ENCODE results near the gene RER1. TPM values are rescaled to one million over a fixed set of nuclear protein-coding genes. Genes with fewer than 3 reads are reported as not detected.

The RER1 gene
- total RNA-seq, 1 experiment from 2014 or later: 155 TPM

DNA sequence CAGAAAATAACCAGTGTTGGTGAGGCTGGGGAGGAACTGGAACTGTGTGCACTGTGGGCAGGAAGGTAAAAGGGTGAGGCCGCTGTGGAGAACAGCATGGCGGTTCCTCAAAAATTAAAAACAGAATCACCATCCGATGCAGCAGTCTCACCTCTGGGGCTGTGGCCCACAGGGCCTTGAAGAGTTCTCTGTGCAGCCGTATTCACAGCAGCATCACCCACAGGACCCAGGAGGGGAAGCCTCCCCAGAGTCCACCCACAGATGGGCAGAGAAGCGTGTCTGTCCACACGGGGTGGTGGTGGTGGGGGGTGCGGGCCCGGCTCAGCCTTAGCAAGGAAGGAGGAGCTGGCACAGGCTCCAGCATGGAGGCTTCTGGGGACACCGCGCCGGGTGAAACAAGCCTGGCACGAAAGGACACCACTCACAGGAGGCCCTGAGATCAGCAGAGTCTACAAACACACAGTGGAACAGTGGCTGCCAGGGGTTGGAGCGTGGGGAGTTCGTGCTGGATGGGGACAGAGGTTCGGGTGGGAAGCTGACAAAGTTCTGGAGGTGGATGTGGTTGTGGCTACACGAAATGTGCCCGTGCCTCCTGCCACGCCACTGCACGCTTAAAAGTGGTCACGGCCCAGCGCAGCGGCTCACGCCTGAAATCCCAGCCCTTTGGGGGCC is 11.8 kb upstream of the RER1 start:
- Histone ChIP-seq H3K9me3 (ENCODE audit: control insufficient read depth in 1 of 2, insufficient read depth in 1 of 2, low read depth in 1 of 2, low read length in 2 of 2) (no peaks in the 10 kb centered on the region), H3K4me1 (ENCODE audit: control insufficient read depth in 1 of 2, insufficient read depth in 2 of 2, low read length in 2 of 2) (0 out of 4 replicates have a peak, but pooled peaks cover 0 to 6% of the 10 kb centered on the region in 2 experiments), H3K9me2 (ENCODE audit: insufficient read depth) (no peaks in the 10 kb centered on the region), H2AFZ (ENCODE audit: low read depth, low read length, poor library complexity, severe bottlenecking) (no peak overlapping the region), H3K27me3 (ENCODE audit: insufficient read depth, low read length) (no peaks in the 10 kb centered on the region), H3K4me3 (replicated peaks in 1 of 2; ENCODE audit: low read depth in 1 of 2, low read length in 2 of 2) (no peak overlapping the region), H3K79me2 (ENCODE audit: insufficient read depth, low read length) (no peaks in the 10 kb centered on the region), H3K9ac (ENCODE audit: low read length) (no peak overlapping the region), H3K4me2 (ENCODE audit: low read length) (no peak overlapping the region), H4K20me1 (ENCODE audit: insufficient read depth) (no peaks in the 10 kb centered on the region), H3K27ac (ENCODE audit: low read depth, low read length) (no peak overlapping the region), H3K36me3 (ENCODE audit: control insufficient read depth in 1 of 2, insufficient read depth in 2 of 2, low read length in 2 of 2) (no peaks in the 10 kb centered on the region)
- no peak for DNase-seq (ENCODE audit: low read depth, low spot score)
- TF ChIP-seq EZH2 (IDR thresholded peaks at IDR 0.05): no peak
- no peak for TF ChIP-seq SIN3A (IDR thresholded peaks at IDR 0.05; ENCODE audit: low read depth)
- no peak for TF ChIP-seq EGR1 (IDR thresholded peaks at IDR 0.05; ENCODE audit: low read depth)
- no peak for TF ChIP-seq CBX3 (IDR thresholded peaks at IDR 0.05; ENCODE audit: low read depth)
- TF ChIP-seq MAX (IDR thresholded peaks at IDR 0.05): no peak
- no peak for TF ChIP-seq ZNF274 (IDR thresholded peaks at IDR 0.05; ENCODE audit: low read depth, low read length)
- TF ChIP-seq FOSL1 (IDR thresholded peaks at IDR 0.05; ENCODE audit: low read depth): no peak
- no peak for TF ChIP-seq POLR2A (IDR thresholded peaks at IDR 0.05; ENCODE audit: borderline replicate concordance, extremely low read depth, insufficient read depth, insufficient read length)
- no peak for TF ChIP-seq ZBTB33 (IDR thresholded peaks at IDR 0.05; ENCODE audit: extremely low read depth, insufficient replicate concordance, low read length)
- no peak for TF ChIP-seq POLR2AphosphoS5 (IDR thresholded peaks at IDR 0.05; ENCODE audit: low read depth, low read length)
- TF ChIP-seq JUND (IDR thresholded peaks at IDR 0.05): no peak
- TF ChIP-seq CEBPB (IDR thresholded peaks at IDR 0.05; ENCODE audit: low read depth): no peak
- TF ChIP-seq YY1 (IDR thresholded peaks at IDR 0.05; ENCODE audit: extremely low read depth, insufficient replicate concordance, low read depth, low read length): no peak
- TF ChIP-seq SRF (IDR thresholded peaks at IDR 0.05; ENCODE audit: low read depth): no peak
- TF ChIP-seq ATF3 (IDR thresholded peaks at IDR 0.05): no peak
- TF ChIP-seq ZFX (IDR thresholded peaks at IDR 0.05): no peak
- TF ChIP-seq TCF7L2 (IDR thresholded peaks at IDR 0.05; ENCODE audit: borderline replicate concordance, extremely low read depth, insufficient read depth, insufficient read length): no peak
- no peak for TF ChIP-seq ELF1 (IDR thresholded peaks at IDR 0.05; ENCODE audit: borderline replicate concordance, low read depth)
- no peak for ATAC-seq
- no TSS peak for BruUV-seq (replicated peaks)
- ChIA-PET POLR2A (no interaction called here), RAD21 (ENCODE audit: low non-redundant PET in 1 of 2, low total read pairs in 2 of 2, uncharacterized antibody in 2 of 2, unreplicated experiment in 2 of 2) (no interaction called here), CTCF (interaction anchor here (7.7 kb wide), 1 partner anchor 183 kb away, joined by 271 read pairs; the partner anchor contains the start of gene FAAP20)
- intact Hi-C loops (cut with micrococcal nuclease): no loop called here
